Measurements from ENCODE around the gene EMSY. TPM values are rescaled to one million over a fixed set of nuclear protein-coding genes. Genes with fewer than 3 reads are reported as not detected.
A peak's percentile ranks its signal among the peaks of the same experiment; 100 is the strongest.

The EMSY gene
- total and polyA plus RNA-seq, 2 of the 13 experiments (the other 11 are each of a cell fraction or from before 2014, with no cell fraction given) = 11.6 to 18.5 TPM

- TF ChIP-seq, protein P1, sequence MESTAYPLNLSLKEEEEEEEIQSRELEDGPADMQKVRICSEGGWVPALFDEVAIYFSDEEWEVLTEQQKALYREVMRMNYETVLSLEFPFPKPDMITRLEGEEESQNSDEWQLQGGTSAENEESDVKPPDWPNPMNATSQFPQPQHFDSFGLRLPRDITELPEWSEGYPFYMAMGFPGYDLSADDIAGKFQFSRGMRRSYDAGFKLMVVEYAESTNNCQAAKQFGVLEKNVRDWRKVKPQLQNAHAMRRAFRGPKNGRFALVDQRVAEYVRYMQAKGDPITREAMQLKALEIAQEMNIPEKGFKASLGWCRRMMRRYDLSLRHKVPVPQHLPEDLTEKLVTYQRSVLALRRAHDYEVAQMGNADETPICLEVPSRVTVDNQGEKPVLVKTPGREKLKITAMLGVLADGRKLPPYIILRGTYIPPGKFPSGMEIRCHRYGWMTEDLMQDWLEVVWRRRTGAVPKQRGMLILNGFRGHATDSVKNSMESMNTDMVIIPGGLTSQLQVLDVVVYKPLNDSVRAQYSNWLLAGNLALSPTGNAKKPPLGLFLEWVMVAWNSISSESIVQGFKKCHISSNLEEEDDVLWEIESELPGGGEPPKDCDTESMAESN (CRISPR knock-in tag; conservative IDR thresholded peaks at IDR 0.05) = 0 out of 2 replicates have a peak, but pooled peaks have one; percentile 7
- no peak for TF ChIP-seq GTF2F1 (IDR thresholded peaks at IDR 0.05; ENCODE audit: low read length)
- no peak; the same call in 1 of the 2 replicates for TF ChIP-seq ZSCAN20 (CRISPR knock-in tag; IDR thresholded peaks at IDR 0.05; ENCODE audit: borderline replicate concordance)
- no peak for TF ChIP-seq DPF2 (CRISPR knock-in tag; IDR thresholded peaks at IDR 0.05; ENCODE audit: borderline replicate concordance, low read depth)
- TF ChIP-seq EED (CRISPR knock-in tag; IDR thresholded peaks at IDR 0.05) = peak; percentile 92
- no peak for TF ChIP-seq RFXANK (CRISPR knock-in tag; IDR thresholded peaks at IDR 0.05)
- TF ChIP-seq ZNF564 (CRISPR knock-in tag; IDR thresholded peaks at IDR 0.05) = 0 out of 2 replicates have a peak, but pooled peaks have one; percentile 53
- no peak; the same call in 1 of the 2 replicates for TF ChIP-seq ZNF777 (CRISPR knock-in tag; IDR thresholded peaks at IDR 0.05)
- TF ChIP-seq HNF1B (CRISPR knock-in tag; IDR thresholded peaks at IDR 0.05) = no peak
- 0 out of 2 replicates have a peak, but pooled peaks have one; percentile 1 for TF ChIP-seq STAG1 (CRISPR knock-in tag; IDR thresholded peaks at IDR 0.05)
- TF ChIP-seq FOXA3 (CRISPR knock-in tag; IDR thresholded peaks at IDR 0.05) = no peak
- TF ChIP-seq, protein P2, sequence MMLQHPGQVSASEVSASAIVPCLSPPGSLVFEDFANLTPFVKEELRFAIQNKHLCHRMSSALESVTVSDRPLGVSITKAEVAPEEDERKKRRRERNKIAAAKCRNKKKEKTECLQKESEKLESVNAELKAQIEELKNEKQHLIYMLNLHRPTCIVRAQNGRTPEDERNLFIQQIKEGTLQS (CRISPR knock-in tag; IDR thresholded peaks at IDR 0.05) = no peak
- no peak for TF ChIP-seq ZSCAN30 (CRISPR knock-in tag; IDR thresholded peaks at IDR 0.05)
- TF ChIP-seq FOXK2 (IDR thresholded peaks at IDR 0.05) = no peak
- peak; percentile 34; the same call in 1 of the 2 replicates for TF ChIP-seq UBTF (CRISPR knock-in tag; IDR thresholded peaks at IDR 0.05)
- no peak for TF ChIP-seq NFYC (CRISPR knock-in tag; IDR thresholded peaks at IDR 0.05)
- TF ChIP-seq, protein P3, sequence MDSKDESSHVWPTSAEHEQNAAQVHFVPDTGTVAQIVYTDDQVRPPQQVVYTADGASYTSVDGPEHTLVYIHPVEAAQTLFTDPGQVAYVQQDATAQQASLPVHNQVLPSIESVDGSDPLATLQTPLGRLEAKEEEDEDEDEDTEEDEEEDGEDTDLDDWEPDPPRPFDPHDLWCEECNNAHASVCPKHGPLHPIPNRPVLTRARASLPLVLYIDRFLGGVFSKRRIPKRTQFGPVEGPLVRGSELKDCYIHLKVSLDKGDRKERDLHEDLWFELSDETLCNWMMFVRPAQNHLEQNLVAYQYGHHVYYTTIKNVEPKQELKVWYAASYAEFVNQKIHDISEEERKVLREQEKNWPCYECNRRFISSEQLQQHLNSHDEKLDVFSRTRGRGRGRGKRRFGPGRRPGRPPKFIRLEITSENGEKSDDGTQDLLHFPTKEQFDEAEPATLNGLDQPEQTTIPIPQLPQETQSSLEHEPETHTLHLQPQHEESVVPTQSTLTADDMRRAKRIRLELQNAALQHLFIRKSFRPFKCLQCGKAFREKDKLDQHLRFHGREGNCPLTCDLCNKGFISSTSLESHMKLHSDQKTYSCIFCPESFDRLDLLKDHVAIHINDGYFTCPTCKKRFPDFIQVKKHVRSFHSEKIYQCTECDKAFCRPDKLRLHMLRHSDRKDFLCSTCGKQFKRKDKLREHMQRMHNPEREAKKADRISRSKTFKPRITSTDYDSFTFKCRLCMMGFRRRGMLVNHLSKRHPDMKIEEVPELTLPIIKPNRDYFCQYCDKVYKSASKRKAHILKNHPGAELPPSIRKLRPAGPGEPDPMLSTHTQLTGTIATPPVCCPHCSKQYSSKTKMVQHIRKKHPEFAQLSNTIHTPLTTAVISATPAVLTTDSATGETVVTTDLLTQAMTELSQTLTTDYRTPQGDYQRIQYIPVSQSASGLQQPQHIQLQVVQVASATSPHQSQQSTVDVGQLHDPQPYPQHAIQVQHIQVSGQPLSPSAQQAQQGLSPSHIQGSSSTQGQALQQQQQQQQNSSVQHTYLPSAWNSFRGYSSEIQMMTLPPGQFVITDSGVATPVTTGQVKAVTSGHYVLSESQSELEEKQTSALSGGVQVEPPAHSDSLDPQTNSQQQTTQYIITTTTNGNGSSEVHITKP (CRISPR knock-in tag; IDR thresholded peaks at IDR 0.05; ENCODE audit: low read depth) = 0 out of 2 replicates have a peak, but pooled peaks have one; percentile 22
- TF ChIP-seq ZNF138 (CRISPR knock-in tag; IDR thresholded peaks at IDR 0.05; ENCODE audit: low read depth) = 0 out of 2 replicates have a peak, but pooled peaks have one; percentile 27
Observed at GRCh38 chr11:76445121-76446084, 585 bp downstream of the EMSY start (continued).
